Naive thymus-derived CD8-positive, alpha-beta T cell (primary cell): ENCODE measurements around the gene INPP5A. TPM values are rescaled to one million over a fixed set of nuclear protein-coding genes. Genes with fewer than 3 reads are reported as not detected.

Source experiments
- ATAC-seq, 2 donors: fragments of 150-1000 bp; cut with Tn5 transposase in 1 of 2; sonication (Bioruptor Pico), chemical (Tn5 transposase) in 1 of 2; 1 replicate in 1 of 2; 2 replicates in 1 of 2; pipeline ENCODE4 v1.10.0; 2021; ENCODE audit warnings: mild to moderate bottlenecking in 2 of 2, moderate library complexity in 2 of 2
- POLR2A ChIA-PET: fragments of 350-600 bp; sonication (Branson Sonifier 250); formaldehyde crosslinking; loops from one replicate; lab custom pipeline; 2021; ENCODE audit warnings: antibody characterized with exemption; lab: Charles Lee
- DNase-seq, 10 donors: peaks; one replicate each; pipeline versions ENCODE4 v3.0.0 to v3.0.0-alpha.2; 2020 to 2022
- H3K27ac Mint-ChIP-seq, 10 donors: one replicate each; pipeline ENCODE4 v1.8.0; 2020 to 2022; ENCODE audit warnings: mild to moderate bottlenecking in 10 of 10, mixed read lengths in 10 of 10, moderate library complexity in 4 of 10, inconsistent platforms in 1 of 10
- H3K27me3 Mint-ChIP-seq, 5 donors: one replicate each; pipeline ENCODE4 v1.8.0; 2021 to 2022; ENCODE audit warnings: mixed read lengths in 5 of 5
- H3K36me3 Mint-ChIP-seq, 3 donors: one replicate each; pipeline ENCODE4 v1.8.0; 2020 to 2022; ENCODE audit warnings: mixed read lengths in 3 of 3, mild to moderate bottlenecking in 2 of 3, inconsistent platforms in 1 of 3
- H3K4me1 Mint-ChIP-seq, 4 donors: one replicate each; pipeline ENCODE4 v1.8.0; 2021 to 2022; ENCODE audit warnings: mixed read lengths in 4 of 4
- H3K4me3 Mint-ChIP-seq, 10 donors: one replicate each; pipeline ENCODE4 v1.8.0; 2020 to 2022; ENCODE audit warnings: mild to moderate bottlenecking in 10 of 10, mixed read lengths in 10 of 10, moderate library complexity in 6 of 10, inconsistent platforms in 1 of 10
- H3K9me3 Mint-ChIP-seq, 9 donors: one replicate each; pipeline ENCODE4 v1.8.0; 2020 to 2022; ENCODE audit warnings: mixed read lengths in 9 of 9, mild to moderate bottlenecking in 3 of 9, inconsistent platforms in 1 of 9, moderate library complexity in 1 of 9
- polyA plus RNA-seq, 3 donors: library from polyadenylated mRNA; unstranded; fragments of 300-500 nt; fragmentation: Illumina TruSeq; gene quantifications; one replicate each; pipeline ENCODE4 v1.2.3, GENCODE V29; 2021
- total RNA-seq, 8 experiments: library from RNA in 2 of 8; stranded (reverse) in 2 of 8; gene quantifications; one replicate each; pipeline ENCODE4 v1.2.3 and lab custom pipeline; 2021 to 2026

Gene INPP5A
- total and polyA plus RNA-seq, 5 experiments from 2014 or later: 0.51 to 33.7 (median 3.9) TPM

DNA sequence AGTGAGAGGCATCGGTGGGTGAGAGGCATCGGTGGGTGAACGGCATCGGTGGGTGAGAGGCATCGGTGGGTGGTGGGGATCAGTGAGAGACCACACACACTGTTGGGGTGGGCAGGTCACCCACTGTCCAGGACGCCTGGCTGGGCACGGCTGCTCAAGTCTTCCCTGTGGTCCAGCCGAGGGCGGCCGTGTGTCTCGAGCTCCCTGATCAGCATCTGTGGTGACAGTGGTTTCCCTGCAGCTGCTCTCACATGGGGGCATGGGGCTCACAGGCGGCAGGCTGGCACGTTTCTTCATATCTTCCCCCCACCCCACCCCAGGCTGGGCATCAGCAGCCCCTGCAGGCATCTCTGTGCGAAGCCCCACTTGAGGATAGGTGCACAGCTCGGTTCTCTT, 170.2 kb downstream of the INPP5A start:
- H3K9me3 Mint-ChIP-seq: peaks cover 0 to 17% (median 9%) of the 10 kb centered on the region in 9 donors
- ATAC-seq (no peak), DNase-seq (peak in 1 of 10 donors; percentile 45)
- H3K36me3 Mint-ChIP-seq: peaks cover 8 to 51% (median 27%) of the 10 kb centered on the region in 3 donors
- POLR2A ChIA-PET: no interaction called here
- H3K27me3 Mint-ChIP-seq: no peaks in the 10 kb centered on the region
- H3K4me3 Mint-ChIP-seq: no peak overlapping the region
- H3K4me1 Mint-ChIP-seq: peaks cover 0 to 12% (median under 1%) of the 10 kb centered on the region in 4 donors
- peak overlapping the region in 2 of 10 donors; percentile 19 to 66 for H3K27ac Mint-ChIP-seq

DNA sequence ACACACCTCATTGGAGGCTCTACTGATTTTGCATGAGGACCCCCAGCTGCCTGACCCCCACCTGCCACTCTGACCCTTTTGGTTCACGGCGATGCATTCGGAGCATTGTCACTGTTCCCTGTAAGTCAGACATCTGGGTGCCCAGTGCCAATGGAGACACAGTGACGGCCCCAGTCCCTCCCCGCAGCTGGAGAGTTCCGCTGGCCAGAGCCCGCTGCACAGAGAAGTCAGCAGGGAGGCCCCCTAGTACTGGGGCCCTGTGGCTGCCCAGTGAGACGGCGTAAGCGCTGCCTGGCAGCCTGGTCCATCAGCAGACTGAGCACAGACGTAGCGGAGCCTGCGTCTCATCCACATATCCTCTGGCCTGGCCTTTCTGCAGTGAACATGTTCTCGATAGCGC, 170.9 kb downstream of the INPP5A start:
- Mint-ChIP-seq H3K27ac (no peak overlapping the region), H3K9me3 (peaks cover 0 to 15% (median 9%) of the 10 kb centered on the region in 9 donors), H3K36me3 (peaks cover 8 to 53% (median 27%) of the 10 kb centered on the region in 3 donors), H3K27me3 (no peaks in the 10 kb centered on the region), H3K4me3 (no peak overlapping the region), H3K4me1 (peaks cover 0 to 11% (median under 1%) of the 10 kb centered on the region in 4 donors)
- ATAC-seq (no peak), DNase-seq (no peak)
- POLR2A ChIA-PET: no interaction called here

DNA sequence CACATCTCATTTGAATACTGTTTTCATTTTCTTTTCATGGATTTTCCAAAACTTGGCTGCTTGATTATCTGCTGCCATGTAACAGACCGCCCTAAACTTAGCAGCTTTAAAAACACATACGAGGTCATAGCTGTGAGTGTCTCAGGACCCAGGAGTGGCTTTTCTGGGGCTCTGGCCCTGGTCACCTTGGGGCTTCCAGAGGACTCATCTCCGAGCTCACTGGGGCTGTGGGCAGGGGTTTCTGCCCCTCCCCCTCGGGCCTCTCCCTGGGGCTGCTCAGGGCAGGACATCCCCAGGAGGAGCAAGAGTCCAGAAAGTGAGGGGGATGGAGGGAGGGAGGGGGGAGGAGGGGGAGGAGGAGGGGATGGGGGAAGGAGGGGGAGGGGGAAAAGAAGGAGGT, 171.3 kb downstream of the INPP5A start:
- ATAC-seq: no peak
- Mint-ChIP-seq H3K36me3 (peaks cover 8 to 53% (median 27%) of the 10 kb centered on the region in 3 donors), H3K4me1 (peaks cover 0 to 11% (median under 1%) of the 10 kb centered on the region in 4 donors), H3K9me3 (peaks cover 0 to 15% (median 9%) of the 10 kb centered on the region in 9 donors), H3K4me3 (no peak overlapping the region), H3K27ac (no peak overlapping the region), H3K27me3 (no peaks in the 10 kb centered on the region)
- POLR2A ChIA-PET: no interaction called here
- no peak for DNase-seq

DNA sequence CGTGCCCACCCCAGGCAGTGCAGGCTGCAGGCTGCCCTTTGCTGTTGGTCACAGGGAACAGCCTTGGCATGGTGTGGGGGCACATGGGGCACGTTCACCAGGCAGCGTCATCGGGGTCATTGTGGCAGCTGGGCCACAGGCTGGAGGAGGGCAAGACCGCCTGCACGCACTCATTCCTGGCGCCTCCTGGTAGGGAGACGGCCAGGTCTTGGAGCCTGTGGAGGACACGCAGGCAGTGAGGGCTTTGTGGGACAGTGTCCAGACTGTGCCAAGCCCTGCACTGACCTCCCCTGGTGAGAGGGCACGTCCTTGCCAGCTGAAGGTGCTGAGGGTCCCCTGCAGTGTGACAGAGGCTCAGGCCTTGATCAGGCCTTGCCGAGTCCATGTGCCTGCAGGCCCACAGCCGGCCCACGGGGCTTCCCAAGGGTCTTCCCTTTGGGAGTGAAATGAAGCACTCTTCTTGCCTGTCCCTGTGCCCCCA, 171.9 kb downstream of the INPP5A start:
- ATAC-seq: no peak
- DNase-seq: peak in 1 of 10 donors; percentile 56
- H3K27me3 Mint-ChIP-seq: no peaks in the 10 kb centered on the region
- H3K4me3 Mint-ChIP-seq: peak overlapping the region in 1 of 10 donors; percentile 20
- H3K9me3 Mint-ChIP-seq: peaks cover 0 to 14% (median 9%) of the 10 kb centered on the region in 9 donors
- no peak overlapping the region for H3K27ac Mint-ChIP-seq
- H3K4me1 Mint-ChIP-seq: peaks cover 0 to 10% (median under 1%) of the 10 kb centered on the region in 4 donors
- peaks cover 8 to 51% (median 28%) of the 10 kb centered on the region in 3 donors for H3K36me3 Mint-ChIP-seq
- POLR2A ChIA-PET: no interaction called here

DNA sequence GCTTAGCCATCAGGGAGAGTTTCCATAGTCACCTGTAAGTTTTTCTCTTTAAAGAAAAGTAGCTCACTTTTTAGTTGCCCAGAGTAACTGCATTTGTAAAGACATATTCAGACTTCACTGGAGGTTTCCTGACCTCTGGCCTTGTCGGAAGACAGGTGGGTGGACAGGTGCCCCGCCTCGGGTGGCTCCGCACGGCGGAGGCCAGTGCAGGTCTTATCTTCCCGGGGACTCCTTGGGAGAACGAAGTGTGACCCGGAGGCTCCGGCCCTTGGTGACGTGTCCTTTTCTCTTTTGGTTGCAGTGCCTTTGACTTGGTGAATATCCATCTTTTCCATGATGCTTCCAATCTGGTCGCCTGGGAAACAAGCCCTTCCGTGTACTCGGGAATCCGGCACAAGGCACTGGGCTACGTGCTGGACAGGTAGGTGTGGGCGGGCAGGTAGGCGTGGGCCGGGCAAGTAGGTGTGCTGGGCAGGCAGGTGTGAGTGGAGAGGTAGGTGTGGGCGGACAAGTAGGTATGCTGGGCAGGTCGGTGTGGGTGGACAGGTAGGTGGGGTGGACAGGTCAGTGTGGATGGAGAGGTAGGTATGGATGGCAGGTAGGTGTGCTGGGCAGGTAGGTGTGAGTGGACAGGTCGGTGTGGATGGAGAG, 172.6 kb downstream of the INPP5A start:
- Mint-ChIP-seq H3K4me3 (no peak overlapping the region), H3K9me3 (peaks cover 0 to 14% (median 9%) of the 10 kb centered on the region in 9 donors)

DNA sequence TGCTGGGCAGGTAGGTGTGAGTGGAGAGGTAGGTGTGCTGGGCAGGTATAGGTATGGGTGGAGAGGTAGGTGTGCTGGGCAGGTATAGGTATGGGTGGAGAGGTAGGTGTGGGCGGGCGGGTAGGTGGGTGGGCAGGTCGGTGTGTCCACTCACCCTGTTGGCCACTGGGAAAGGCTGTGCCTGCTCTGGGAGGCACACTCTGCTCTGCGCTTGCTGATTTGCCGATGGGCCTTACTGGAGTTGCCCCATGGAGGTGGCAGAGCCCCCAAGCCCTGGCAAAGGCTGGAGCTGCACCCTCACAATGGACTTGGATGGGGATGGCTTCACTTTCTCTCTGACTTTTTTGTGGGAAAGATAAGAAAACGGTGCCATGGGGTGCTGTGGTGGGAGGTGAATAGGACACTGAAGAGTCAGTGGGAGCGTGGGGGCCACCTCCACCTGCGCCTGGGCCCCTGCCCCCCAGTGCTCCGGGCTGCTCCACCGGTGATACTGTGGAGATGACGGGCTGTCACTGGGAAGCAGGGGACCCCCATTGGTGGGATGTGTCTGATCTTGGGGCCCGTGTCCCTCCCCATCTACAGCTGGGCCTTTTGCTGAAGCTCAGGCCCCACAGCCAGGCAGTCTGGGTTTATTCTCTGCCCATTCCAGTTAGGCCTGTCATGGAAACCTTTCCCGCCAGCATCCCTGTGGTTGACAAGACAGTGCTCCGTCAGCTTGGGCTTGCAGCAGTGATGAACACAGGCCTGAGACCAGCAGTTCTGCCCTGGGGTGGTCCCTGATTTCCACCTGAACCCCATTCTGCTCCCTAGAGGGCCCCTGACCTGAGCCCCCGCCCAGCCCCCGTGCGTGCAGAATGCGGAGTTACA, 173.4 kb downstream of the INPP5A start:
- Mint-ChIP-seq H3K27me3 (no peaks in the 10 kb centered on the region), H3K4me3 (no peak overlapping the region), H3K36me3 (peaks cover 4 to 52% (median 26%) of the 10 kb centered on the region in 3 donors), H3K4me1 (peaks cover 0 to 10% (median under 1%) of the 10 kb centered on the region in 4 donors), H3K9me3 (peaks cover 0 to 7% (median 4%) of the 10 kb centered on the region in 9 donors), H3K27ac (no peak overlapping the region)
- no peak for ATAC-seq
- DNase-seq: peak in 1 of 10 donors; percentile 19
- POLR2A ChIA-PET: no interaction called here

More for the DNA sequence above, 172.6 kb downstream of the INPP5A start:
- POLR2A ChIA-PET: no interaction called here
- peaks cover 8 to 53% (median 28%) of the 10 kb centered on the region in 3 donors for H3K36me3 Mint-ChIP-seq
- ATAC-seq (no peak), DNase-seq (peak in 1 of 10 donors; percentile 45)
- H3K27me3 Mint-ChIP-seq: no peaks in the 10 kb centered on the region
- peak overlapping the region in 1 of 10 donors; percentile 11 for H3K27ac Mint-ChIP-seq
- peaks cover 0 to 10% (median under 1%) of the 10 kb centered on the region in 4 donors for H3K4me1 Mint-ChIP-seq

DNA sequence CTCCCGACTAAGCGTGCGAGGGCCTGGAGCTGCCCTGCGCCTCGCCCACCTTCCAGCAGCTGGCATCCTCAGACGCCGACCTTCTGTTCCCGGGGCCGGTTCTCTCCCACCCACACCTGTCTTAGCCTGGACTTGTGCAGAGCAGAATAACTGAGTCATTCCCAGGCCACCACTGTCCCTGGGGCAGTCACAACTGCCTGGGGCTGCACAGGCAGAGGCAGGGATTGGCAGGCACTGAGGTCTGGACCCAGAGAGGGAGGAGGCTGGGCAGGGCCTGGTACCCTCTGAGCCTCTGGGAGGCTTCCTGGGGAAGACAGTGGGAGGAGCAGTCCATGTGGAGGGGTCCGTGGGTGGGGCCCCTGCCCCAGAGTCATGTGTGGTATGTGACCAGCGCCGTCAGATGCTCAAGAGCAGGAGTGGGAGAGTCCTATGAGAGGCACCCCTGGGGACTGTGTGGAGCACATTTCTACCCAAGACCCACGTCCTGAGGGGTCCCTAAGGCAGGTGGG, 174.1 kb downstream of the INPP5A start:
- H3K9me3 Mint-ChIP-seq: peaks cover 0 to 6% (median 0%) of the 10 kb centered on the region in 9 donors
- H3K27me3 Mint-ChIP-seq: no peaks in the 10 kb centered on the region
- H3K27ac Mint-ChIP-seq: no peak overlapping the region
- peaks cover 0 to 48% (median 23%) of the 10 kb centered on the region in 3 donors for H3K36me3 Mint-ChIP-seq
- POLR2A ChIA-PET: no interaction called here
- H3K4me3 Mint-ChIP-seq: no peak overlapping the region
- ATAC-seq: no peak
- DNase-seq: peak in 1 of 10 donors; percentile 59
- peaks cover 0 to 8% (median under 1%) of the 10 kb centered on the region in 4 donors for H3K4me1 Mint-ChIP-seq

DNA sequence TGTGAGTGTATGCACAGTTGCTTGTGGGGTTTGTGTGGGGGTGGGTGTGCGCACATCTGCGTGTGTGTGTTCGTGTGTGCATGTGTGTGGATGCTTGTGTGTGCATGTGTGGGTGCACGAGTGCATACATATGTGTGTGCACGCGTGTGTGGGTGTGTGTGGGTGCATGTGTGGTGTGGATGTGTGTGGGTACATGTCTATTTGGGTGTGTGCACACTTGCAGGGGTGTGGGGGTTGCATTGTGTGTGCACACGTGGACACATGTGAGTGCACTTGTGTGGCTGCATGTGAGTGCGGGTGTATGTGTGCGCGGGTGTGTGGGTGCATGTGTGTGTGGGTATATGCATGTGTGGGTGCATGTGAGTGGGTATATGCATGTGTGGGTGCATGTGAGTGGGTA, 174.7 kb downstream of the INPP5A start:
- Mint-ChIP-seq H3K27ac (no peak overlapping the region), H3K9me3 (peaks cover 0 to 6% (median 0%) of the 10 kb centered on the region in 9 donors), H3K36me3 (peaks cover 0 to 43% (median 21%) of the 10 kb centered on the region in 3 donors), H3K27me3 (no peaks in the 10 kb centered on the region), H3K4me1 (peaks cover 0 to 8% (median under 1%) of the 10 kb centered on the region in 4 donors), H3K4me3 (no peak overlapping the region)
- no peak for ATAC-seq
- peak in 1 of 10 donors; percentile 38 for DNase-seq
- POLR2A ChIA-PET: no interaction called here

DNA sequence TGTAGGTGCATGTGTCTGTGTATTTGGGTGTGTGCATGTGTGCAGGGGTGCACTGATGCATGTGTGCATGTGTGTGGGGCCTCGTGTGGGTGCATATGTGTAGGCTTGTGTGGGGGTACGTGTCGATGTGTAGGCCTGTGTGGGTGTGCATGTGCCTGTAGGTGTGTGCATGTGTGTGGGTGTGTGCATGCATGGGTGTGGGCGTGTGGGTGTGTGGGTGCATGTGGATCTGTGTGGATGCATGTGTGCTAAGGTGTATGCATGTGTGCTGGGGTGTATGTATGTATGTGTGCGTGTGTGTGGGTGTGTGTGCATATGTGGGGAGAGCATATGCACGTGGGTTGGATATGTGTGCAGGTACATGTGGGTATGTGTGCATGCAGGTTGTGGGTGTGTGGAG, 175.2 kb downstream of the INPP5A start:
- Mint-ChIP-seq H3K4me3 (no peak overlapping the region), H3K27ac (no peak overlapping the region), H3K9me3 (peaks cover 0 to 6% (median 0%) of the 10 kb centered on the region in 9 donors), H3K4me1 (peaks cover 0 to 8% (median under 1%) of the 10 kb centered on the region in 4 donors), H3K36me3 (peaks cover 0 to 39% (median 21%) of the 10 kb centered on the region in 3 donors), H3K27me3 (no peaks in the 10 kb centered on the region)
- ATAC-seq (no peak), DNase-seq (no peak)
- POLR2A ChIA-PET: no interaction called here

DNA sequence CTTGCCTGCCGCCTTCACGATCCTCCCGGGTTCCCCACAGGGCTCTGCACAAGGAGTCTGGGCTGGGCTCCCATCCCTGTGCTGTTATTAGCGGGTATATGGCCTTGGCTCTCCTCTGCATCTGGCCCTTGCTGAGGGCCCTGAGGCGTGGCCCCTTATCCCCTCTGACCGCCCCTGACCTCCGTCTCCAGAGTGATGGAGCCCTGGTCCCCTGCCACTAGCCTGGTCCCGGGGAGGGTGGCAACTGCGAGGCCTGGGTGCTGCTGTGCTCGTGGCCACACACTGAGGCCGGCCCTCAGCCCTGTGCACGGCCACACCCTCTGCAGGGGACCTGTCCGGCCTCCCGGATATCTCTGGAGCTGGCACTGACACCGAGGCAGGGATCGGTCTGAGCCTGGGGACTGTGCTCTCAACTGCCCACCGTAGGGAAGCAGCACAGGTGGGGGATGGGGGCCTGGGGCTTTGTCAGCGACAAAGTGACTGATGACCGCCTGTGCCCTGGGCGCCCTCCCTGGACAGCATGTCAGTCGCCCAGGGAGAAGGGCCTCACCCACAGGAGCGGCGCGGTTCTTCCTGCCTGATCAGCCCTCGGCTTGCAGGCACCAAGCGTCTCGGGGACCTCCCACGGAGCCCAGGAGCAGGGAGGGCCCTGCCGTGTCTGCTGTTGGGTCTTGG, 176.0 kb downstream of the INPP5A start:
- Mint-ChIP-seq H3K4me3 (no peak overlapping the region), H3K9me3 (peaks cover 0 to 6% (median 0%) of the 10 kb centered on the region in 9 donors), H3K27ac (no peak overlapping the region), H3K36me3 (peaks cover 0 to 31% (median 16%) of the 10 kb centered on the region in 3 donors), H3K27me3 (no peaks in the 10 kb centered on the region), H3K4me1 (peaks cover 0 to 8% (median under 1%) of the 10 kb centered on the region in 4 donors)
- DNase-seq (peak in 1 of 10 donors; percentile 30), ATAC-seq (no peak)
- POLR2A ChIA-PET: no interaction called here

DNA sequence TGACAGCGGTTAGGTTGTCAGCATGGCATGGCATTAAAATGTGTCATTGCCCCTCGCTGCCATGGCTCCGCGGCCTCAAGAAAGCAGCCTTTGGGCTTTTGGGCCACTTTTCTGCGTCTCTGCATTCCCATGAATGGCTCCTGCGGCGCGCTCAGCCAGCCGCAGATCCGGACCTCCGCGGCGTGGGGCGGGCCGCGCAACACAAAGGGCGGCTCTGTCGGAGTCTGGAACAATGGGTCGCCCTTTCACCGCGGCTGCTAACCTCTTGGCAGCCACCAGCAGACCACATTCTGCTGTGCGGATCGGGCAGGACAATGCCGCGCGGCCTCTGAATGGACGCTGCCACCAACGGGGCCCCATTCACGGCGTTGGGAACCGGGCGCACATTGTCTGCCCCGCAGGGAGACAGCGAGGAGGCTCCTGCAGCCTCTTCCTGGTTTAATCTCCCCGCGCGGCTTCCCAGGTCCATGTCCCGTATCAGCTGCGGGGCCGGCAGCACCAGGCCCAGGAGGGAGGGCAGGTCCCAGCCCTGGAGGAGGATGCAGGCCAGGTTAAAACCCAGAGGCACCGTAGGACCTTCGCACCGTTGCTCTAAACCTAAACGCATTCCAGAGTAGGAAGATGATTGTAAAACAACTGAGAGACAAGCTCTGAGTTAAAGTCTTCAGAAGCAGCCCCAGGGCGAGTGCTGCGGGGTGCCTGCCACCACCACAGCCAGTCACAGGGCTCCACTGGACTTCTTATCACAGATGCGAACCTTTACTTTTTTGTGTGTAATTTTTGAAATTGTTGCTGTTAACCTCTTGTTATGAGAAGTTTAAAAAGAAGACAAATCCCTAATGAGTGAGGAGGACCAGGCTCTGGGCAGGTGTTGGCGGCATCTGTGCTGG, 176.8 kb downstream of the INPP5A start:
- H3K27me3 Mint-ChIP-seq: no peaks in the 10 kb centered on the region
- ATAC-seq: no peak
- POLR2A ChIA-PET: no interaction called here
- H3K4me3 Mint-ChIP-seq: no peak overlapping the region
- no peak overlapping the region for H3K27ac Mint-ChIP-seq
- H3K4me1 Mint-ChIP-seq: peaks cover 0 to 8% (median under 1%) of the 10 kb centered on the region in 4 donors
- peaks cover 0 to 6% (median 0%) of the 10 kb centered on the region in 9 donors for H3K9me3 Mint-ChIP-seq
- DNase-seq: peak in 1 of 10 donors; percentile 6
- H3K36me3 Mint-ChIP-seq: peaks cover 0 to 29% (median 16%) of the 10 kb centered on the region in 3 donors
